Measurements from ENCODE around the gene ZNF385B. TPM values are rescaled to one million over a fixed set of nuclear protein-coding genes. Genes with fewer than 3 reads are reported as not detected.

Gene ZNF385B
- total and polyA plus RNA-seq, 9 of the 15 experiments (the other 6 are each of a cell fraction or from before 2014, with no cell fraction given) = 0.50 TPM; not detected in 8

- TF ChIP-seq CAMTA2 (CRISPR knock-in tag; conservative IDR thresholded peaks at IDR 0.05) = no peak
- TF ChIP-seq KLF6 (CRISPR knock-in tag; IDR thresholded peaks at IDR 0.05; ENCODE audit: borderline replicate concordance) = no peak
- no peak for TF ChIP-seq ZNF24 (IDR thresholded peaks at IDR 0.05)
- no peak for TF ChIP-seq HMGN3 (IDR thresholded peaks at IDR 0.05; ENCODE audit: borderline replicate concordance, extremely low read depth, insufficient read length, low read depth, low read length)
- TF ChIP-seq XRCC3 (IDR thresholded peaks at IDR 0.05) = no peak
Measured at GRCh38 chr2:179746981-179747380, 114.4 kb downstream of the ZNF385B start (continued).

- H3K4me3 ChIP-seq = no peak overlapping the region
- H3K9me1 ChIP-seq (ENCODE audit: control insufficient read depth, insufficient read depth, low read length) = no peaks in the 10 kb centered on the region
- H3K4me1 ChIP-seq (replicated peaks in 1 of 2; ENCODE audit: control insufficient read depth in 2 of 2, insufficient read depth in 2 of 2, low read length in 2 of 2) = no peaks in the 10 kb centered on the region
- ATAC-seq = no peak
- CTCF ChIA-PET (ENCODE audit: low intra/inter-chr PET ratio) = no interaction called here
- H2AFZ ChIP-seq (ENCODE audit: low read depth, low read length) = no peak overlapping the region
- H3K36me3 ChIP-seq (ENCODE audit: control insufficient read depth, insufficient read depth, low read length) = no peaks in the 10 kb centered on the region
- H4K20me1 ChIP-seq (replicated peaks; ENCODE audit: control insufficient read depth, insufficient read depth, low read length) = no peaks in the 10 kb centered on the region
- no peak for TF ChIP-seq ZNF408 (CRISPR knock-in tag; IDR thresholded peaks at IDR 0.05; ENCODE audit: low read depth)
- TF ChIP-seq ATF6 (CRISPR knock-in tag; IDR thresholded peaks at IDR 0.05) = no peak
- no peak for TF ChIP-seq SMAD4 (CRISPR knock-in tag; conservative IDR thresholded peaks at IDR 0.05)
- no peak for TF ChIP-seq RAD51 (IDR thresholded peaks at IDR 0.05; ENCODE audit: borderline replicate concordance, low read depth)
- no peak for TF ChIP-seq KDM5B (IDR thresholded peaks at IDR 0.05; ENCODE audit: insufficient replicate concordance, low read depth, low read length)
- TF ChIP-seq RBM14 (IDR thresholded peaks at IDR 0.05; ENCODE audit: borderline replicate concordance, insufficient read depth, low read depth, low read length) = no peak
- no peak for TF ChIP-seq LARP7 (IDR thresholded peaks at IDR 0.05)
- no peak for TF ChIP-seq TGIF2 (CRISPR knock-in tag; IDR thresholded peaks at IDR 0.05)
- no peak for TF ChIP-seq TAL1 (IDR thresholded peaks at IDR 0.05)
- BruUV-seq (replicated peaks) = no TSS peak
- H3K9ac ChIP-seq (ENCODE audit: insufficient read depth in 1 of 2, low read depth in 2 of 2, low read length in 2 of 2) = no peak overlapping the region
- H3K9me3 ChIP-seq (replicated peaks; ENCODE audit: control insufficient read depth, insufficient read depth, low read depth, low read length) = no peaks in the 10 kb centered on the region
- POLR2A ChIA-PET = interaction anchor here (0.6 kb wide), 1 partner anchor 966 kb away, joined by 3 read pairs; no protein-coding TSS in a partner anchor
- 0 out of 5 replicates have a peak, but pooled peaks cover 0 to 2% of the 10 kb centered on the region in 2 experiments for H3K27me3 ChIP-seq (ENCODE audit: control insufficient read depth in 2 of 2, insufficient read depth in 2 of 2, low read length in 2 of 2)
- H3K79me2 ChIP-seq (ENCODE audit: control insufficient read depth, insufficient read depth, low read length) = no peaks in the 10 kb centered on the region
- no peak for FAIRE-seq
- H3K27ac ChIP-seq (ENCODE audit: extremely low read depth, low read depth, low read length) = no peak overlapping the region
- 3% methylated on average over 5 of the region's 5 CpGs for WGBS (ENCODE audit: insufficient coverage, low coverage, missing lambda C conversion rate)
- H3K4me2 ChIP-seq (ENCODE audit: insufficient read depth, low read length) = no peak overlapping the region
- in situ Hi-C loops (cut with MboI) (no loop called here), intact Hi-C loops (cut with micrococcal nuclease) (loop anchor here (5.0 to 10.0 kb wide), 2 partner anchors 152 to 831 kb away; no protein-coding TSS in a partner anchor)
- no peak for DNase-seq (ENCODE audit: extremely low read depth in 1 of 4, low spot score in 3 of 4)
Measured at GRCh38 chr2:179745635-179746256, 115.7 kb downstream of the ZNF385B start.
